Breast epithelium (tissue), 3 donors: ENCODE data around the gene KLRB1.

ENCODE experiments used
- CTCF ChIP-seq, 3 donors: fragments of 450-650 bp; IDR thresholded peaks; one replicate each; pipeline ENCODE4 v1.5.1; 2016 to 2017; ENCODE audit warnings: antibody characterized with exemption in 3 of 3, mild to moderate bottlenecking in 3 of 3, moderate library complexity in 3 of 3
- POLR2A ChIP-seq: fragments of 450-650 bp; IDR thresholded peaks from one replicate; pipeline ENCODE4 v1.6.1; 2016; ENCODE audit warnings: antibody characterized with exemption, mild to moderate bottlenecking, moderate library complexity

GRCh38 chr12:9605483-9605882 lies 2.2 kb downstream of the KLRB1 start:
- TF ChIP-seq CTCF (IDR thresholded peaks at IDR 0.05) (no peak), POLR2A (no peak)
